22Rv1 (cell line): ENCODE measurements around the gene SMIM35.

Experiments used
- ZFX ChIP-seq: fragments of 450-650 bp; IDR thresholded peaks from 2 replicates; pipeline ENCODE4 v1.6.1; 2017; ENCODE audit warnings: antibody characterized with exemption, borderline replicate concordance
- TF ChIP-seq, protein P1 (sequence below): fragments of 450-650 bp; IDR thresholded peaks from 2 replicates; pipeline ENCODE4 v1.5.1; 2017; ENCODE audit warnings: mild to moderate bottlenecking

DNA sequence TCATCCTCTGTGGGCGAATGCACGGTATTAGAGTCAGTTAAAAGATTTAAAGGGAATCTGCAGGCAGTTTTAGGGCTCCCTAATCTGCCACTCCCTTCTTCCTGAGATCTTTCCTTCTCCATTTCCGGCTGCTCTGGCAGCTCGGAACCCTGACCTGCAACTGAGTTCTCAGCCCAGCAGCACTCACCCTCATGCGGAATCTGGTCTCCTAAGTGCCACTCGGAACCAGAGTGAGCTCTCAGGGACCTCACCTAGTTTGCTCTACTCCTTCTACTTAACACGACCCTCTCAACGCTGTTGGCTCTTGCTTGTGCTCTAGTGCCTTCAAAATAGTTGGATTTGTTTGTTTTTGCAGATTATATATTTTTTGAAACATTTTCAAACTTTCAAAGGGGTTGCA is 119.9 kb downstream of the SMIM35 start:
- TF ChIP-seq, protein P1, sequence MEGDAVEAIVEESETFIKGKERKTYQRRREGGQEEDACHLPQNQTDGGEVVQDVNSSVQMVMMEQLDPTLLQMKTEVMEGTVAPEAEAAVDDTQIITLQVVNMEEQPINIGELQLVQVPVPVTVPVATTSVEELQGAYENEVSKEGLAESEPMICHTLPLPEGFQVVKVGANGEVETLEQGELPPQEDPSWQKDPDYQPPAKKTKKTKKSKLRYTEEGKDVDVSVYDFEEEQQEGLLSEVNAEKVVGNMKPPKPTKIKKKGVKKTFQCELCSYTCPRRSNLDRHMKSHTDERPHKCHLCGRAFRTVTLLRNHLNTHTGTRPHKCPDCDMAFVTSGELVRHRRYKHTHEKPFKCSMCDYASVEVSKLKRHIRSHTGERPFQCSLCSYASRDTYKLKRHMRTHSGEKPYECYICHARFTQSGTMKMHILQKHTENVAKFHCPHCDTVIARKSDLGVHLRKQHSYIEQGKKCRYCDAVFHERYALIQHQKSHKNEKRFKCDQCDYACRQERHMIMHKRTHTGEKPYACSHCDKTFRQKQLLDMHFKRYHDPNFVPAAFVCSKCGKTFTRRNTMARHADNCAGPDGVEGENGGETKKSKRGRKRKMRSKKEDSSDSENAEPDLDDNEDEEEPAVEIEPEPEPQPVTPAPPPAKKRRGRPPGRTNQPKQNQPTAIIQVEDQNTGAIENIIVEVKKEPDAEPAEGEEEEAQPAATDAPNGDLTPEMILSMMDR: no peak
- no peak for TF ChIP-seq ZFX
